SK-N-MC (cell line): ENCODE data around the gene OLFM3.

Source experiments
- EZH2 ChIP-seq: fragments of 200-600 bp; sonication (generic); IDR thresholded peaks from one replicate; pipeline ENCODE4 v1.6.1; 2017; ENCODE audit warnings: antibody characterized with exemption
- POLR2AphosphoS5 ChIP-seq: IDR thresholded peaks from 2 replicates; pipeline ENCODE4 v1.6.1; 2012; ENCODE audit warnings: mild to moderate bottlenecking, low read depth, low read length, borderline replicate concordance

GRCh38 chr1:101938681-101939080 is 58.0 kb downstream of the OLFM3 start:
- no peak for TF ChIP-seq EZH2
- no peak for TF ChIP-seq POLR2AphosphoS5
